Measurements from ENCODE around the gene NOVA2. TPM values are rescaled to one million over a fixed set of nuclear protein-coding genes. Genes with fewer than 3 reads are reported as not detected.

Gene NOVA2
- total RNA-seq, 1 experiment from 2014 or later = not detected

DNA sequence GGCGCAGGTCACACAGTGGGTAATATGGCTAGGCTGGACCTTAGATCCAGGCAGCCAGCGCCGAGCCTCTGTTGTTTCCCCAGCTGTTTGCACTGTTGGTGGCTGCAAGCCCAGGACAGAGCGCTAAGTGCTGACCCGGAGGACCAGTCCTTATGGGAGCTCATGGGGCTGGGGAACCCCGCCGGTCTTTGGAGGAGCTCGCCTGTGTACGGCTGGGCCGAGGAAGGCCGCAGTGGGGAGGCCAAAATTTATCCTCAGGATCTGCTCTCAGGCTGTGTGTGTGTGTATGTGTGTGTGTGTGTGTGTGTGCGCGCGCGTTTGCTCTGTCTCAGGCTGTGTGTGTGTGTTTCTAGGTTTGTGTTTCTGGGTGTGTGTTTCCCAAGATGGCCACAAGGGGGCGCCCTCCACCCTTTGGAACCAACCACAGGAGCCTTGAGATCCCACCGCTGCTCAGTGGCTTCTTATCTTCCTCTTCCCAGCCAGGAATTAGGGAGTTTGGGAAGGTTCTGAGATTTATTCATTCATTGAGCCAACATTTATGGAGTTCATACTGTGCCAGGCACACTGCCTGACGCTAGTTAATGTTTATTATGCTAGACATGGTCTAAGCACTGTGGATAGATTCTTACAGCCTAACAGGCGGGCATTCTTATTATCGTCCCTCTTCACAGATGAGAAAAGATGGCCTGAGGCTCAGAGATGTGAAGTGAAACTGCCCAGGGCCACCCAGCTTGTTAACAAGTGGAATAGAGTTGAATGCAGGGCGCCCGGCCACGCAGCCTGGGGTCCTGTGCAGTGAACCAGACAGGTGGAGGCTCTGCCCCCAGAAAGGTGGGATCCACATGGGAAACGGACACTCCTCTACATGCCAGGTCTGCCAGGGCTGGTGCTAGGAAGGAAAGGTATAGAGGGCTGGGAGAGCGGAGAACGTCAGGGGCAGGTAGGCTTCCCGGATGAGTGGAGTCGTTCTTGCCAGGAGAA is 36.2 kb upstream of the NOVA2 start:
- no peak for TF ChIP-seq EZH2 (IDR thresholded peaks at IDR 0.05; ENCODE audit: low read length, unreplicated experiment)
- no peak for TF ChIP-seq EZH2phosphoT487 (IDR thresholded peaks at IDR 0.05; ENCODE audit: borderline replicate concordance, low read length)
- TF ChIP-seq, protein P1, sequence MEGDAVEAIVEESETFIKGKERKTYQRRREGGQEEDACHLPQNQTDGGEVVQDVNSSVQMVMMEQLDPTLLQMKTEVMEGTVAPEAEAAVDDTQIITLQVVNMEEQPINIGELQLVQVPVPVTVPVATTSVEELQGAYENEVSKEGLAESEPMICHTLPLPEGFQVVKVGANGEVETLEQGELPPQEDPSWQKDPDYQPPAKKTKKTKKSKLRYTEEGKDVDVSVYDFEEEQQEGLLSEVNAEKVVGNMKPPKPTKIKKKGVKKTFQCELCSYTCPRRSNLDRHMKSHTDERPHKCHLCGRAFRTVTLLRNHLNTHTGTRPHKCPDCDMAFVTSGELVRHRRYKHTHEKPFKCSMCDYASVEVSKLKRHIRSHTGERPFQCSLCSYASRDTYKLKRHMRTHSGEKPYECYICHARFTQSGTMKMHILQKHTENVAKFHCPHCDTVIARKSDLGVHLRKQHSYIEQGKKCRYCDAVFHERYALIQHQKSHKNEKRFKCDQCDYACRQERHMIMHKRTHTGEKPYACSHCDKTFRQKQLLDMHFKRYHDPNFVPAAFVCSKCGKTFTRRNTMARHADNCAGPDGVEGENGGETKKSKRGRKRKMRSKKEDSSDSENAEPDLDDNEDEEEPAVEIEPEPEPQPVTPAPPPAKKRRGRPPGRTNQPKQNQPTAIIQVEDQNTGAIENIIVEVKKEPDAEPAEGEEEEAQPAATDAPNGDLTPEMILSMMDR (conservative IDR thresholded peaks at IDR 0.05; ENCODE audit: low read depth, low read length) = peak; percentile 73
- no TSS peak for BruUV-seq (replicated peaks)
- no peaks in the 10 kb centered on the region for H3K4me1 ChIP-seq (ENCODE audit: insufficient read depth, low read length)
- peak; percentile 71 for DNase-seq
- CTCF ChIA-PET = interaction anchor here (1.1 kb wide), 1 partner anchor 14 kb away, joined by 3 read pairs; the partner anchor contains the start of gene CCDC61
- H4K20me1 ChIP-seq (ENCODE audit: low read length) = no peaks in the 10 kb centered on the region
- H3K27ac ChIP-seq (ENCODE audit: low read length) = no peak overlapping the region
- H3K9me2 ChIP-seq (replicated peaks; ENCODE audit: low read length) = no peaks in the 10 kb centered on the region
- no peaks in the 10 kb centered on the region for H3K36me3 ChIP-seq (ENCODE audit: low read depth, low read length)
- no peaks in the 10 kb centered on the region for H3K27me3 ChIP-seq (ENCODE audit: low read length)
- POLR2A ChIA-PET (ENCODE audit: unreplicated experiment) = no interaction called here
- H3F3A ChIP-seq (ENCODE audit: low read length, unreplicated experiment) = no peaks in the 10 kb centered on the region
- intact Hi-C loops (cut with micrococcal nuclease) = no loop called here
- ATAC-seq = peak; percentile 79
- H2AFZ ChIP-seq (ENCODE audit: low read length) = no peak overlapping the region
- H3K79me2 ChIP-seq (ENCODE audit: low read length) = no peaks in the 10 kb centered on the region
- H3K9ac ChIP-seq (ENCODE audit: low read length) = no peak overlapping the region
- no peak overlapping the region for H3K4me3 ChIP-seq (ENCODE audit: low read length)
- H3K9me3 ChIP-seq (ENCODE audit: low read length) = no peaks in the 10 kb centered on the region
- H3K4me2 ChIP-seq (ENCODE audit: low read length) = no peak overlapping the region; the same call in 1 of the 2 replicates

DNA sequence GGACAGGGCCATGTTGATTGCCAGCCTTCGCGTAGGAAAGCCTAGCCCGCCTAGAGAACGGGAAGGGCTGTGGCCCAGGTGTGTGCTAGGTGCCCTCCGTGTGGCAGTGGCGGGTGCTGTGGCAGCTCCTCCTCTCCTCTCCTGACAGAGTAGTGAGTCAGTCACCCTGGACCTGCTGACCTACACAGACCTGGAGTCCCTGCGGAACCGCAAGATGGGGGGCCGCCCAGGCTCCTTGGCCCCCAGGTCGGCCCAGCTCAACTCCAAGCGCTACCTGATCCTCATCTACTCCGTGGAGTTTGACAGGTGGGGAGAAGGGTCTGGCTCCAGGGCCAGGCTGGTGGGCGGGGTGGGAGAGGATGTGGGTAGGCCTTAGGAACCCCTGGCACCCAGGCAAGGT is 32.7 kb upstream of the NOVA2 start:
- Histone ChIP-seq H3K27me3 (ENCODE audit: low read length) (no peaks in the 10 kb centered on the region), H3K4me2 (ENCODE audit: low read length) (no peak overlapping the region), H4K20me1 (ENCODE audit: low read length) (no peaks in the 10 kb centered on the region), H3K36me3 (ENCODE audit: low read depth, low read length) (no peaks in the 10 kb centered on the region), H2AFZ (ENCODE audit: low read length) (no peak overlapping the region), H3K4me3 (ENCODE audit: low read length) (no peak overlapping the region), H3F3A (ENCODE audit: low read length, unreplicated experiment) (no peaks in the 10 kb centered on the region), H3K9me3 (ENCODE audit: low read length) (no peaks in the 10 kb centered on the region), H3K9ac (ENCODE audit: low read length) (no peak overlapping the region), H3K27ac (ENCODE audit: low read length) (no peak overlapping the region), H3K4me1 (ENCODE audit: insufficient read depth, low read length) (no peaks in the 10 kb centered on the region), H3K9me2 (replicated peaks; ENCODE audit: low read length) (no peaks in the 10 kb centered on the region), H3K79me2 (ENCODE audit: low read length) (no peaks in the 10 kb centered on the region)
- BruUV-seq (replicated peaks) = no TSS peak
- no peak for DNase-seq
- intact Hi-C loops (cut with micrococcal nuclease) = no loop called here
- no peak for ATAC-seq
- CTCF ChIA-PET = no interaction called here
- POLR2A ChIA-PET (ENCODE audit: unreplicated experiment) = no interaction called here
- TF ChIP-seq EZH2 (IDR thresholded peaks at IDR 0.05; ENCODE audit: low read length, unreplicated experiment) = no peak
- TF ChIP-seq EZH2phosphoT487 (IDR thresholded peaks at IDR 0.05; ENCODE audit: borderline replicate concordance, low read length) = no peak
- TF ChIP-seq, protein P1 (conservative IDR thresholded peaks at IDR 0.05; ENCODE audit: low read depth, low read length) = no peak
